ENCODE measurements around the gene RRBP1.

The RRBP1 gene

DNA sequence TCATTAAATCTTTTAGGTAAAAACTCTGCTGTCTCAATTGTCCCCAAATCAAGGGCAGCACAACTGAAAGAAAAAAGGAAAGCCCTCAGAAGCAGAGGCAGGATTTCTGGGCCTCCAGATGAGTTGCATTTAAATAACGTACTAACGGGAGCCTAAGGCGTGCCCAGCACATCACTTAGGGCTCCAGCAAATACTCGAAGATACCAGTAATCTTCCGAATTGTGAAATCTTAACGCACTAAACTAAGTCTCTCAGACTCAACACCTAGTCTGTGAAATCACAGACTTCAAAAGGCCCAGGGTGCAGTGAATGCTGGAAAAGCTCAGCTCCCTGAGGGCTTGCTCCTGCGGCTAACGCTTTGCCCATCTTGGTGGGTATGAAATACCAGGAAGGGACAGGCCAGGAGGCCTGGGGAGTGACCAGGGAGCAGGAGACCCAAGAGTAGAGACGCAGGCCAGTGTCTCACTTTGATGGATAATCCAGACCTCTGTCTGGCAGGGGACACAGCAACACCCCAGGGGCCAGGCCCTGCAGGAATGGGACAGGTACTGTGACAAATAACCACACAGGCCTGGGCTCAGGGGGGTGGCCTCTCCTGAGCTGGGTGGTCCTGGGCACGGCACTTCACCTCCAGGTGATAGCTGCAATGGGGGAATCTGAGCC, 36.4 kb downstream of the RRBP1 start:
- TF ChIP-seq, protein P1, sequence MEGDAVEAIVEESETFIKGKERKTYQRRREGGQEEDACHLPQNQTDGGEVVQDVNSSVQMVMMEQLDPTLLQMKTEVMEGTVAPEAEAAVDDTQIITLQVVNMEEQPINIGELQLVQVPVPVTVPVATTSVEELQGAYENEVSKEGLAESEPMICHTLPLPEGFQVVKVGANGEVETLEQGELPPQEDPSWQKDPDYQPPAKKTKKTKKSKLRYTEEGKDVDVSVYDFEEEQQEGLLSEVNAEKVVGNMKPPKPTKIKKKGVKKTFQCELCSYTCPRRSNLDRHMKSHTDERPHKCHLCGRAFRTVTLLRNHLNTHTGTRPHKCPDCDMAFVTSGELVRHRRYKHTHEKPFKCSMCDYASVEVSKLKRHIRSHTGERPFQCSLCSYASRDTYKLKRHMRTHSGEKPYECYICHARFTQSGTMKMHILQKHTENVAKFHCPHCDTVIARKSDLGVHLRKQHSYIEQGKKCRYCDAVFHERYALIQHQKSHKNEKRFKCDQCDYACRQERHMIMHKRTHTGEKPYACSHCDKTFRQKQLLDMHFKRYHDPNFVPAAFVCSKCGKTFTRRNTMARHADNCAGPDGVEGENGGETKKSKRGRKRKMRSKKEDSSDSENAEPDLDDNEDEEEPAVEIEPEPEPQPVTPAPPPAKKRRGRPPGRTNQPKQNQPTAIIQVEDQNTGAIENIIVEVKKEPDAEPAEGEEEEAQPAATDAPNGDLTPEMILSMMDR (IDR thresholded peaks at IDR 0.05; ENCODE audit: control extremely low read depth, extremely low read depth, low read depth, missing control alignments) = no peak
- CTCF ChIA-PET = interaction anchor here (0.9 to 3.1 kb wide), 4 partner anchors 11 to 252 kb away, joined by 3 to 13 read pairs (median 4); partner anchors contain the start of gene RRBP1
- DNase-seq (ENCODE audit: extremely low spot score) = no peak
- POLR2A ChIA-PET = no interaction called here

DNA sequence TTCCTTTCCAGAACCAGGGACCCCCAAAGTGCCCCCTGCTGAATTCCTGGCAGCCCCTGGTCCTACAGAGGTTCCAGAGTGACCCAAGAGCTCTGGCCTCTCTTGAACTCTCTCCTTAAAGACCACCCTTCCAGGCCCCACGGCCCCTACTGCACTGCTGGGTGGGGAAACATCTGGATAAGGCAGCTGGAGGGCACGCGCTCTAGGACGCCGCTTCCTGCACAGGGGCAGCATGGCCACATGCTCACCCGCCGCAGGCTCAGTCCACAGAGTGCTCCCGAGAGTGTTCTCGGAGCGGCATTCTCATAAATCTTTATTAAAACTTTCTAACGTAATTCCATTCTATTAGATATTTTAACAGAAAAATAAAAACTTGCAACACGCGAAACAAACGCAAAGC, 37.0 kb downstream of the RRBP1 start:
- ChIA-PET POLR2A (no interaction called here), CTCF (interaction anchor here (0.9 to 3.1 kb wide), 3 partner anchors 10 to 37 kb away, joined by 3 to 13 read pairs (median 4); partner anchors contain the start of gene RRBP1)
- DNase-seq (ENCODE audit: extremely low spot score) = no peak
- TF ChIP-seq, protein P1 (IDR thresholded peaks at IDR 0.05; ENCODE audit: control extremely low read depth, extremely low read depth, low read depth, missing control alignments) = no peak

DNA sequence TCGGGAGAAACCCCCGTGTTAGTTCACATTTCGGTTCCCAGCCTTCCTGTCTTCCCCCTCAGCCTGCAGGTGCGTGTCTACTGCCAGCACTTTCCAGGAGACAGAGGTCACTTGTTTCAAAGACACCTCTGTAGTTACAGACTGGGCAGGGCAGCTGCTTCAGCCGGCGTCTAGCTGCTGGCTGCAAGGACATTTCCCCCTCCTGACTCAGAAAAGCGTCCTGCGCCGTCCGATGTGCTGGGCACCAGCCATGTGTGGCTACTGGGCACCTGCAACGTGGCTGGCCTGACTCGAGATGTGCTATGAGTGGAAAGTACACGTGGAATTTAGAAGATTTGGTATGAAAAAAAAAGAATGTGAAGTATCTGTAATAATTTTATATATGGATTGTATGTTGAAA, 37.6 kb downstream of the RRBP1 start:
- ChIA-PET POLR2A (interaction anchor here (0.6 kb wide), 1 partner anchor 348 kb away, joined by 7 read pairs; no protein-coding TSS in a partner anchor), CTCF (interaction anchor here (1.6 kb wide), 1 partner anchor 37 kb away, joined by 4 read pairs; the partner anchor contains the start of gene RRBP1)
- TF ChIP-seq, protein P1 (IDR thresholded peaks at IDR 0.05; ENCODE audit: control extremely low read depth, extremely low read depth, low read depth, missing control alignments) = no peak
- no peak for DNase-seq (ENCODE audit: extremely low spot score)

DNA sequence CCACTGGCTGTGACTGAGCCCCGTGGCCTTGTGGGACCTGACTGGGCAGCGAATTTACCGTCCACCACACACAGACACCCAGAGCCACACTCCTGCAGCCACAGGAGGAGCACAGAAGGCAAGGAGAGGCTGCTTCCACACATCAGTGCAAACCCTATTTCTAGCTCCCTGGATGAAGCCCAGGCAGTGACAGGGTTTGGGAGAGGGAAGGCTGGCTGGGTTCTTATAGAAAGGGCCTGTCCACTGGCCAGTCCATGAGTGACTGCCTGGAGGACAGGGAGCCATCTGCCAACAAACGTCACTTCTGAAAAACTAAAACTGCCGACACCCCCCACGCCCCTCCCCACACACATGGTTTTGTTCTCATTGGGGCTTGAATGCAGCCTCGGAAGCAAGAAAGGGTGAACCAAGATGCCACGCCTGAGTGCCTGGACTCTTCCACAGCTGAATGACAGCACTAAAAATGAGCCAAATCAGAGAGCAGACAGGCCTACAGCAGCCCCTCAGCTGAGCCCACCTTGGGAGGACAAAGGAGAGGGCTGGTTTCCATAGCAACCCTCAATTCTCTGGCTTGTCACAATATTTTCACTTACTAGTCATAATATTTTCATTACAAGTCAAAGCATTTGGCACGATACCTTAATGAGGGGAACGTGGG, 38.4 kb downstream of the RRBP1 start:
- CTCF ChIA-PET = interaction anchor here (1.0 to 1.6 kb wide), 5 partner anchors 12 to 352 kb away, joined by 3 to 4 read pairs (median 3); partner anchors contain the start of gene RRBP1
- DNase-seq (ENCODE audit: extremely low spot score) = no peak
- POLR2A ChIA-PET = interaction anchor here (0.6 kb wide), 1 partner anchor 349 kb away, joined by 7 read pairs; no protein-coding TSS in a partner anchor
- TF ChIP-seq, protein P1 (IDR thresholded peaks at IDR 0.05; ENCODE audit: control extremely low read depth, extremely low read depth, low read depth, missing control alignments) = no peak

DNA sequence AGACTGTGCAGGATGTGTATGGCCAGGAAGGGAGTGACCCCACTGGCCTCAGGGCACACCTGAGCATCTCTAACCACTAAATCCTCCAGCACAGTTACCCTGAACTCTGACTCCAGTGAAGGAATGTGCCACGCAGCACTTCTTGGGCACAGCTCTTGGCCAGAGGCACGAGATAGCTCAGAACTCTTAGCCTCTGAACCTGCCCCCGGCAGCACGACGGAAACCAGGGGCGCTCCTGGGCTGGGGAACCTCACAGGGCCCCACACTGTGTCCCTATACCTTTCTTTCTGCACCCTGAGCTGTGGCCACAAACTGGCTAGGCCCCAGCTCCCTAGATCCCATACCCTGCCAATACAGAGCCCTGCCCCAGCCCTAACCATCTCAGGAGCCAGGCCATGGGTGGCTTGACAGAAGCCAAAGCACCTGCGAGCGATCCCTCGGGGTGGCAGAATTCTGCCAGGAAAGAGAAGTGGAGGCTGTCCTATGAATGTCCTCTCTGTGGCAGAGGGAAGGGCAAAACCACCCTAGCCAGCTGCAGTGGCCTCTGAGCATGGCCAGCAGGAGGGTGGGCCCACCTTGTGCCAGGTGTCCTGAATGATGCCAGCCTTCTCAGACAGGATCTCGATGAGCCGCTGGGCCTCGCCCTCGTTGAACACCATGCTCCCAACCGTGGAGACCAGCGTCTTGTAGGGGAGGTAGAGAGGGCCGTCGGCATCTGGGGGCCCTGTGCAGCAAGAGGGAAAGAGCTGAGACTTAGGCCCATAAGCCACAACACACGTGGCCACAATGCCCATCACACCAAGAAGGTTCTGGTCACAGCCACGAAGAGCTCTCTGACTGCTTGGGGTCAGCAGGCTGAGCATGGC, 39.4 kb downstream of the RRBP1 start:
- no peak for DNase-seq (ENCODE audit: extremely low spot score)
- ChIA-PET POLR2A (no interaction called here), CTCF (interaction anchor here (1.0 to 1.4 kb wide), 4 partner anchors 13 to 353 kb away, joined by 3 to 4 read pairs (median 3); no protein-coding TSS in a partner anchor)
- TF ChIP-seq, protein P1 (IDR thresholded peaks at IDR 0.05; ENCODE audit: control extremely low read depth, extremely low read depth, low read depth, missing control alignments) = no peak

DNA sequence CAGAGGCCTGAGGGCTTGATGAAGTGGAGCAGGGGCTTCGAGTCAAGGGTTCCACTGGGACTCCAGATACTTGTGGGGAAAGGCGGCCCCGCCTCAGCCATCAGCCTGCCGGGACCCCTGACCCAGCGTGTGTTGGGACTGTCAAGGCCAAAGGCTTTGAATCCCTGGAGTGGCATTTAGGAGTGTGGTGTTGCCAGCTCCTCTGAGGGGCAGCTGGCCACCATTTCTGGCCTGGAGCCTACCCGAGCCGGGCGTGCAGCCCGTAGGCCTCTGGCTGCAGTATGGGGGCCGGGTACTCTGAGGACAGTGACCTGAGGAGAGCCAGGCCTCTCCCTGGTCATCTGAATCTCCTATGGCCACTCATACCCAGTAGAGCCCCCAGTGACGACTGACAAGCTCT, 40.0 kb downstream of the RRBP1 start:
- TF ChIP-seq, protein P1 (IDR thresholded peaks at IDR 0.05; ENCODE audit: control extremely low read depth, extremely low read depth, low read depth, missing control alignments) = no peak
- ChIA-PET CTCF (interaction anchor here (1.4 kb wide), 1 partner anchor 354 kb away, joined by 3 read pairs; no protein-coding TSS in a partner anchor), POLR2A (no interaction called here)
- no peak for DNase-seq (ENCODE audit: extremely low spot score)
